GM19025 (cell line): ENCODE results near the gene WNT11.
A peak's percentile ranks its signal among the peaks of the same experiment; 100 is the strongest.

Source experiments
- ATAC-seq: cut with Tn5 transposase; IDR thresholded peaks from one replicate; pipeline ENCODE4 v1.9.1; 2021; ENCODE audit warnings: mild to moderate bottlenecking, low read depth, moderate library complexity; ENCODE audit not compliant: unreplicated experiment

WNT11 gene

DNA sequence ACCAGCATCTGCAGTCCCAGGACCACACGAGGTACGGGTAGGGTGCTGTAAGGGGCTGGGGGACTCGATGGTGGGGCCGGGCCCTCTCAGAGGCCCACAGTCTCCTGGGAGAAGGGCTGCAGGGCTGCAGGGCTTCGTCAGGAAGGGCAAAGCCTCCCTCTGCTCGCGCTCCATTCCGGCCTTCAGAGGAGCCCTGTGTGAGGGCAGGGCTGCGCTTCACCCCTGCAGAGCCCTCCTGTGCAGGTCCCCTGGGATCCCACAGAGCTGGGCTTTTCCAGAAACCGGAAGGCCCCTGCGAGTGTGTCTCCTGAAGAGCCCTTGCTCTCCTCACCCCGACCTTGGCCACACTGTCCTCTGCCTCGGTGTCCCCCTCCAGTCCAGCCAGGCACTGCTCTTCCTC lies 27.2 kb downstream of the WNT11 start:
- no peak for ATAC-seq

DNA sequence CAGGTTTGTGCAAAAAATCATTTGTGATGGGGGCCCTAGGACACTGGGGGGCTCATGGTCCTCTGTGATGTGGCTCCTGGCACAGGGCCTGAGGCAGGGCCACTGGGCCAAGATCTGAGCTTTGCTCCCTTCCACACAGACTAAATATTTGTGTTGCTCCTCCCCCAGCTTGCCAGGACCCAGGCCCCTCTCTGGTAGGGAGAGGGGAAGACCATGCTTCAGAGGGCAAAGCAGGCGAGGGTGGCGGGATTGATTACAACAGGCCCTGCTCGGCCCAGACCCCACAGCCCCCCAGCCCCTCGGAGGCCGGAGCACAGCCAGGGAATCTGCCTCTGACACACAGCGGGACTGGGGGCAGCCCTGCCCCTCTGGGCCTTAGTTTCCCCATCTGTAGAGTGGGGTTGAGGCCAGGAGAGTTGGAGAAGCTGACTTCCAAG lies 29.0 kb downstream of the WNT11 start:
- no peak for ATAC-seq

DNA sequence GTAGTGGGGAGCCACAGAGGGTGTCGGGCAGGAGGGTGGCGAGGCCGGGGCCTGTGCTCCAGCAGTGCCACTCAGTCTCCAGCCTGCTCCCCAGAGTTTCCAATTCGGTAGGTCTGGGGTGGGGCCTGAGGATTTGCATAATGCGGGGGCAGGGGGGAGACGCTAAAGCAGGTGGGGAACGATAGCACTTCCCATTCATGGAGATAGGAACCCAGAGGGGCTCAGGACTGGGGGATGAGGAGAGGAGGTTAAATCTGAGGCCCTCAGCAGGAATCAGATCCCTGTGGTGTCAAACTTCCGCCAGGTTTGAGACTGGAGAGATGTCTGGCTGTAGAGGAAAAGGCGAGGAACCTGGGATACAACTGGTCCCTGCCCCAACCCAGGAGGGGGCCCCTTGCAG lies 29.8 kb downstream of the WNT11 start:
- no peak for ATAC-seq

DNA sequence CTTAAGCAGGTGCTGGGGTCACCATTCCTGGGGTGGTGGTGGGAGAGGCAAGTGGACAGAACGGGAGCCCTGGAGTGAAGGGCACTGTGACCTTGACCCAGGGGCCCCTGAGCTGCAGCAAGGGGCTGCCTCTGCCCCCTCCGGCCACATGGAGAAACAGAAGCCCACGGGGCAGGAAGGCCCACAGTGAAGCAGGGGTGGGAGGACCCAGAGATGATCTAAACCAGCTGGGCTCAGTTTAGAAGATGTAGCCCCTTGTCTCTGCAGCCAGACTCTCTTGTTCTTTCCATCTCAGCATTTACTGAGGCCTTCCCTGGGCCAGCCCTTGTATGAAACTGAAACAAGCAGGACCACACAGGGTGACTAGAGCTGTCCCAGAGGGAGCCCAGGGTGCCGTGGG lies 30.5 kb downstream of the WNT11 start:
- ATAC-seq: no peak

DNA sequence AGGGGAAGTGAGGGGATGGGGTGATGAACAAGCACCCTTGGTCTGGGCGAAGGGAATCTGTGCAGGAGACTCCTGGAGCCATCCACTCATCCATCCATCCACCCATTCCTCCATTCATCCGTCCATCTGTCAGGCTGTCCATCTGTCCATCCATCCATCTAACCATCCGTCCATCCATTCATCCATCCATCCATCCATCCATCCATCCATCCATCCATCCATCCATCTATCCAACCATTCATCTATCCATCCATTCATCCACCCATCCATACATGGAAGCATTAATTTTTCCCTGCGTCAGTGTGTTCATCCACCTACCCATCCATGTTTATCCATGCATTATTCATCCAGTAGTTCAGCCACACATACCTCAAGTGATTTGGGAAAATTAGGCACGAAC lies 32.0 kb downstream of the WNT11 start:
- ATAC-seq: no peak

DNA sequence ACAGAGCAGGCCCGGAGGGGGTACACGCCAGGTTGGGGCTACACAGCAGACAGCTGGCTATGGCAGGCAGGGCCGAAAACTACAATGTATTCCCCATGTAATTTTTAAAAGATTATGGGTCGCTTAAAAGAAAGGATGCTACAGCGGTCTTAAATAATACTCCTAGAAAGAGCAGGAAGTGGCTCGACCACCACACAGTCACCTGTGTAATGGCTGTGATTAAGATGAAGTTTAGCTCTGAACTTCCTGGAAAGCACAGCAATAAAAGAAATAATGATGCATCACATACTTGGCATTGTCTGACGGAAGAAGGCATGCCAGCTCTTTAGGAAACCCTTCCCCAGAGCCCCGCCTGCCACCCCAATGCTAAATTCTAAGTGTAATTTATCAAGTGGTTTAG lies 32.6 kb downstream of the WNT11 start:
- no peak for ATAC-seq

DNA sequence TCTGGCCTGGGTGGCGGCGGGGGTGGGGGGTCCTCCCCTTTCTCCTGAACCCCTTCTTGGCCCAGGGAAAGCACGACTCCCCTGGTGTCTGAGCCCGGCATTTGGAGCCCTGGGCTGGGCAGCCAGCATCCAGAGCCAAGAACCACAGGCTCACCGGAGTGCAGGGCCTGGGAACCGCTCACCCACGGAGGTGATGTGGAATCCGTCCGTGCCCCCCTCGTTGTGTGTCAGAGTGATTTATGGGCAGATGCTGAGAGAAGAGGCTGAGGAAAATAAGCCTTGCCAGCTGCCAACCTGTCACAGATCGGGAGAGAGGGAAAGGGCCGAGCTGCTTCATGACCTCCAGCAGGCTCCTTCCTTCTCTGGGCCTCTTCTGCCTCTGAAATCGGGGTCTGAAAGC lies 33.7 kb downstream of the WNT11 start:
- ATAC-seq: no peak

DNA sequence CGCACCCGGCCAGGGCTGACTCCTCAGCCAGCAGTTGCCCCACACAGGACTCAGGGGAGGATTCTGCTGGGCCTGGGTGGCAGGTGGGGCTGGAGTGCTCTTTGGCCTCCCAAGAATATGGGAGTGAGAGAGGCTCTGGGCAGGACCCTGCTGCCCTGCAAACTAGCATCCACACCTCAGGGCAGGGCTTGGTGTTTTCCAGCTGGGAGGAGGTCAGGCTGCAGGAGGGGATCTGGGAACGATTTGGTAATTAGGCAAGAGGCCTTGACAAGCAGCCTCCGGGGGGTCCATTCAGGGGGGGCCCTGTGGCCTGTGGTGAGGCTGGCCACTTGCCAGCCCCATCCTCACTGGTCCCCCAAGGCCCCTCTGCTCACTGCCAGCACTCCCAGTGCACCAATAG lies 35.8 kb downstream of the WNT11 start:
- ATAC-seq: no peak

DNA sequence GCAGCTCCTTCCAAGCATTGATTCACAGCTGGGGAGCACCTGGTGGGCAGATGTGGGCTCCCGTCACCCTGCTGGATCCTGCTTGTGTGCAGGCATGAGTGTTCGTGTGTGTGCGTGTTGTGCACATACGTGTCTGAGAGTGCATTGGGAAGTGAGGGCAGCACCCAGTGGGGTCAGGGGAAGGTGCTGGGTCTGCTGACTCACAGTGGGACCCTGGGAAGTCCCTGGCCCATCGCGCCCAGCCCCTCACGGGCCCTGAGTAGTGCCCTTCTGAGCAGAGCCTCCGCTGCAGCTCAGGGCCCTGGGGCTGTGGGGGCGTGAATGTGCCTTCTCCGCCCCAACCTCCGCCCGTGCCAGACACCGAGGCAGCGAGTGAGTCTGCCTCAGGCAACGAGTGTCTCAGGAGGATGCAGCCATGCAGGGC lies 36.8 kb downstream of the WNT11 start:
- peak; percentile 58 for ATAC-seq

DNA sequence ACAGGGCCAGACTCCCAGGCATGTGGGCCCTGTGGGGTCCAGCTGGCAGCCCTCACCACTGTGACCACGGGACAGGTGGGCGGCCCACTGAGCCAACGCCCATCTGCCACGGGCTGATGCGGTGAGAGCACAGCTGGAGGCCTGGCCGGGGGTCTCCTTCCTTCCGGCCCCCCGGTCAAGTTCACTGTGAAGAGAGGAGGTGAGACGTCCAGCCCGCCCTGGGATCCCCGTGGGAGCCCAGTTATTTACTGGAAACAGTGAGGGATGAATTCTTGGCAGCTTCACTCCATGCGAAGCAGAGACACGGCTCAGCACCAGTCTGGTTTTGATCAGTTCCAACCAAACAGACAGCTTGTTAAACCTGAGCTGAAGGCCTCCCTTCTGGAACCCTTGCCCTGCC lies 38.7 kb downstream of the WNT11 start:
- ATAC-seq: no peak

DNA sequence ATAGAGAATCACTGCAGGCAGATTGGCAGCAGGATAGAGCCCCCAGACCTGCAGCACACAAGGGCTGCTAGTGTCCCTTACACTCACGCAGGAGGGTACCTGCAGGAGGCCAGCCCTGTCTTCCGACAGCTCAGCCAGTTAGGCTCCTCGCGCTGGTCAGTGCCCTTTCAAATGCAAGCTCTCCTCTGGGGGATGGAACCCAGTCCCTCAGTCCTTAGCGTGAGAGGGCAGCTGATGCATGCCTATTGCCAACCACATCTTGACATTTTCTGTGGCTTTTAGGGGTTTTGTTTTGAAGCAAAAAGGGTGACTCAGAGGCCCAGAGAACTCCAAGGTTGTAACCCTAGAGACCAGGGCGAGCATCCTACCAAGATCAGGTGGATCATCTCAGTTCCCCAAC lies 40.0 kb downstream of the WNT11 start:
- ATAC-seq: peak; percentile 50

DNA sequence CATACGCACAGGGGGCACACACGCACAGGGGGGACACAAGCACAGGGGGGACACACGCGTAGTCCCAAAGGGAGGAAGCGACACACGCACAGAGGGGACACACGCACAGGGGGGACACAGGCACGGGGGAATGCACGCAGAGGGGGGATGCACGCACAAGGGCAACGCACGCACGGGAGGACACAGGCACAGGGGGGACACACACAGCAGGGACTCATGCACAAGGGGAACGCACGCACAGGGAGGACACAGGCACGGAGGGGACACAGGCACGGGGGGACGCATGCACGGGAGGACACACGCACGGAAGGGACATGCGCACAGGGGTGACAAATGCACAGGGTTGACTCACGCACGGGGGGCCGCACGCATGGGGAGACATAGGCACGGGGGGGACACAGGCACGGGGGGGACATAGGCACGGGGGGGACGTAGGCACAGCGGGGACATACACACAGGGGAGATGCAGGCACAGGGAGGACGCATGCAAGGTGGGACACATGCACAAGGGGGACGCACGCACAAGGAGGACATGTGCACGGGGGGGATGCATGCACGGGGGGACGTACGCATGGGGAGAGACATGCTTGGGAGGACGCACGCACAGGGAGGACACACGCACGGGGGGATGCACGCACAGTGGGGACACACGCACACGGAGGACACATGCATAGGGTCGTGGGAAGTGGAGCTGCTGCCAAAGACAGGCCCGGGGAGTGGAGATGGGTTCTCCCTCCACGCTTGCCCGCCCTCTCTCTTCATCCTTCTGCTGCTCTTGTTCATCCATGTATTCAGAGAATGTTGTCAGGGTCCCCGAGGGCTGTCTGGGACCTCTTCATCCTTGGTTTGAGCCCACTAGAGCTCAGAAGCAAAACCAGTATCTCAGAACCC lies 41.2 kb downstream of the WNT11 start:
- no peak for ATAC-seq

DNA sequence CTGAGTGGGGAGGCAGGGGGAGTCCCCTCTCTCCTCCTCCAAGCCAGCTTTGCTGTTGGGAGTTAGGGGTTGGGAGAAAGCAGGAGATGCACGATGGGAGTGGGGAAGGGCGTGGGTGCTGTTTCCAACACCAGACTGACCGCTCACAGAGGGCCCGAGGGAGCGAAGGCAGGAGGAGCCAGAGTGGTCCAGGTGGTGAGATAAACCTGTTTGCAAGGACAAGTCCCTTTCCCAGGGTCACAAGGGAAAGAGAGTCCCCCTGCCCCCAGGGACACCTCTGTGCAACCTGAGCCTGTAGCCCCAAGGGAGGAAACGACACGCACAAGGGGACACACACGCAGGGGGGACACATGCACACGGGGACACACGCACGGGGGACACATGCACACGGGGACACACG lies 42.2 kb downstream of the WNT11 start:
- no peak for ATAC-seq

DNA sequence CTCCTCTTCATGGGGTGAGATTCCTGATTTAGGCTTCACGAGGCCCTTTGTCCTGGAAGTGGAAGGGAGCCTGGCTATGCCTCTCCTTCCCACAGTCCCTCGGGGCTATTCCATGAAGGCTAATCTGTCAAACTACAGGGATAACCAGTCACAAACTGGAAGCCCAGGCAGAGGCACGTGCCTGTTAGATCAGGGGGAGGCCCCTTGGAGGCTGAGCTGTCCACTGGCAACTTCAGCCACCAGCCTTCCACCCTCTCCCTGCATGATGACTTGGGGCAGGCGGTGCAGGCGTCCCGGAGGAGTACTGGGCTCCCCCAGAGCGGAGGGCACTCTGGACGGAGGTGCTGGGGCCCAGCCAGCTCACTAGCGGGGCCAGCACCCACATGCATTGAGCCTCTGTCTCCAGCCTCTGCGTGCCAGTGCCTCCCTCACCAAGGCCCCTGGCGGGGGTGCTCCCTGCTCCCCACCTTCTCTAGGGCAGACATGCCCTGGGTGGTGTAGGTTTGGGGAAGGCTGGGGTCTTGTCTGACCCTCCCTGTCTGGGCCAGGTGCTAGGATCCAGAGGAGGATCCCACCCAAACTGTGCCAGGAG lies 42.9 kb downstream of the WNT11 start:
- no peak for ATAC-seq

DNA sequence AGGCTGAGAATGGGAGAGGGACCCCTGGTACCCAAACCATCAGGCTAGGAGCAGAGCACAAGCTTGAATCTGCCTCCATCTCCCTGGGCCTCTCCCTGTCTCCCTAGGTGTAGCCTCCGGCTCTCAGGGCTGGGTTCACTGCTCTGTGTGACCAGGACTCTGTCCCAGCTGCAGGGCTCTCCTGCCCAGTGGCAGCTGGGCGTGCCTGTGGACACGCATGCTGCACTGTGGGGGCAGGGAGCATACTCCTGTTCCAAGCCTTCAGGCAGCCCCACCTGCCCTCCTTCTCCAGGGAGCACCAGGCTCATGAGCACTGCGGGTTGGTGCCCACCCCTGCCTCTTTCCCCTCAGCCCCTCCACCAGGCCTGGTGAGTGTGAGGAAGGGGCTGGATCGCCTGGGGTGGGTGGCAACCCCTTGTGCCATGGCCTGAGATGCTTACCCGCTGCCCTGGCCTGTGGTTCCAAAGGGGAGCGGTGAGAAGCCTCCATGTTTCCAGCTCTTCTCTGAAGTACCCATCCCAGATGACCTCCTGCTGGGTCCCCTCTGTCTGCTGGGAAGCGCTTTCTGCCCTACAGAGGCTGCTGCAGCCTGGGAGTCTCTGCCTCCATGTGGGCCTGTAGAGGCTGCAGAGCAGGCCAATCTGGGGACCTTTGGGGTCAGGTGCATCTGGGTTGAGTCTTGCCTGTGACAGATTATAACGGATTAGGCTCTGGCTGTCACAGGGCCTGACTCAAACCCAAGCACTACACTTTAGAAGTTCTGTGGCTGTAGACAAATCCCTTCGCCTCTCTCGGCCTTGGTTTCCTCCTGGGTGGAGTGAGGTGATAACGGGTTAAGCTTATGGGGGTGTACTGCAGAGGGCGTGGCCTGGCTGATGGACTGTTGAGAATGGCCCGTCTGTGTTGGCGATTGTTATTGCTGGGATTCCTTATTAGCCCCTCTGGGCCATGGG lies 43.7 kb downstream of the WNT11 start:
- no peak for ATAC-seq

DNA sequence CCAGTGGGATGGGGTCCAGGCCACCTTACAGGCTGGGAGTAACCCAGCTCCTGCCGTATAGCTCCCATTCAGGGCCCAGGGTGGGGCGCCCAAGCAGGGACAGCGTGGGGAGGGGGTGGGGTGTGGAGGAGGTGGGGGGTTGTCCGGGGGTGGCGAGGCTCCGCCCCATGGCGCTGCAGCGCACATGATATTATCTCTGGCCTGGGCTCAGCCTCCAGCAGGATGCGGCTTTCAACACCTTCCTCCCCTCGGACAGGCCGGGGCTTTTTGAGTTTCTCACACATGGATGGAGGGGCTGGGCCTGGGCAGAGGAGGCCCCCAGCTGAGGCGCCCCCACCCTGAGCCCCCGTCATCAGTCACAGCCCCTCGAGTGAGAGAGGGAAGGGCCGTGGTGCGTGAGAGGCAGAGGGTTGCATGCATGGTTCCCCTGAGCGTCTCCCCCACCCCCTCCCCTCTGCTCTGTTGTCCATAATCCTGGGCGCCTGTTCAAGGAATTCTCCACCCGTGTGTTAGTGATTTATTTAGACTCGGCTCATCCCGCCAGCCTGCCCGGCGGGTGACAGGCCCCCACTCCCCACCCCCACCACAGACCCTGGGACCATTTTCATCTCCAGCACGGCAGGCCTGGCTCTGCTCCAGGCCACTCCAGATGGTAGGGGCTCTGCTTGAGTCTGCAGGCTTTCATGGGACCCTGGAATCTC lies 44.9 kb downstream of the WNT11 start:
- ATAC-seq: no peak

DNA sequence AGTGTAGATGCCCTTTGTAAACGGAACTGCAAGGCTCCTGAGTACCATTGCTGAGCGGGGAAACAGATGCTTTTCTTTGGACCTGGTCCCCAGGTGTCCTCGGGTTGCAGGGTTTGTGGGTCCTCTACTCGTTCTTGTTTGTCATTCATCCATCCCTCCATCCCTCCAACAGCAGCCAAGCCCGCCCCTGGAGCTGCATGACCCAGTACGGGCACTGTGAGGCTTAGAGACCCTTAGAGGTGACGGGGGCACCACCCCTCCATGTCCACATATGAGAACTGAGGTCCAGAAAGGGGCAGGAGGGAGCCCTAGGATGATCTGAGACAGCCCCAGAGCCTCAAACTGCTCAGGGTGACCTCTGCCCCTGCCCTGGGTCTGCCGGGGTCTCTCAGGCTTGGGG lies 45.4 kb downstream of the WNT11 start:
- no peak for ATAC-seq

DNA sequence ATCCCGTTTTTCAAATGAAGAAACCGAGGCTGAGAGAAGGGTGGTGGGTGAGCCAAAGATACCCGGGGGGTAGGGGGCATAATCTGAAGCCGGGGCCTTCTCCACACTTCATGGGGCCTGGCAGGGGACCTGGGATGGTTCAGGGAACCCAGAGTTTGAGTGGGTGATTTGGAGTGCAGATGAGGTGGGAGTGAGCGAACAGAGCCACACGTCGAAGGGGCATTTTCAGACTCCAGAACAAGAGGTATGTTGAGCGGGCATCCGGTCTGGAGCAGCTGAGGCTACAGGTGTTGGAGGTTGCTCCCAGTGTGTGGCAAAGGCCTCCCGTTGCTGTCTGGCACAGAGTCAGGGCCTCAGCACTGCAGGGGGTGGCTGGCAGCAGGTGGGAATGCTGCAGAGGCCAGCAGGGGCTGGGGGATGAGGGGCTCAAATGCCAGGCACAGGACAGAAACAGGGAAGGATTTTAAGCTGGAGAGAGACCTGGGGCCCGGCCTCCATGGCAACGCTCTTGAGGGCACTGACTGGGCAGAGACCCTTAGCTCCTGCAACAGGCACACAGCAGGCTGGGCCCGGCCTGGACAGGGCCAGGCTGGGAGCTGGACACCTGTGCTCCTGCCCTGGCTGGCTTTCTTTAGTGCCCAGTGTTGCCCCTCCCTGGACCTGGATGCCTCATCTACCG lies 46.2 kb downstream of the WNT11 start:
- ATAC-seq: no peak

DNA sequence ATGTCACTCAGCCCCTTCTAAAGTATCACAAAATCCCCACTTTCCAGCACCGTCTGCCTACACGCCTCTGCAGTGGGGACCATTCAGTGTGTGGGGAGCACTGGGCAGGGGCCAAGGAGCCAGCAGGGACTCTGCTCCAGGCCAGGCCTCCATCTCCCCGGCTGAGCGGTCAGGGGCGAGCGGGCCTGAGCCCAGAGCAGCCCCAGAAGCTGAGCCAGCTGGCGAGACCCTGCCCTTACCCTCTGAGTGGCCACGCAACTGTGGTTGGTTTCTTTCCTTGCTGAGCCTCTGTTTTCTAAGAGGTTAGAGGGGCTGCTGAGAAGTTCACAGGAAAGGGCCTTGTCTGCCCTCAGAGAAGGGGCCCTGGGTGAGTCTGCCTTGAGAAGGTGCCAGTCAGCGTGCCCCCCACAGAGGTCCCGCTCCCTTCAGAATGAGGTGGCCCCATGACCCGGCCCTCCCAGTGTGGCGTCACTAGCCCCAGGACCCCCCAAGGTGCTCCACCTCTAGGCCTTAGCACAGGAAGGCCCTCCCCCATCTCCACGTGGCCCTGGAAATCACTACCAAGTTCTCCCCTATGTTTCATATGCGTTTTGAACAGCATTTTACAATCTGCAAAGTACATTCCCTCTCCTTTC lies 46.9 kb downstream of the WNT11 start:
- ATAC-seq: no peak
